ENCODE data around the gene AFG1L. TPM values are rescaled to one million over a fixed set of nuclear protein-coding genes. Genes with fewer than 3 reads are reported as not detected.

AFG1L gene
- total RNA-seq, 1 donor from 2014 or later = 9.4 TPM

DNA sequence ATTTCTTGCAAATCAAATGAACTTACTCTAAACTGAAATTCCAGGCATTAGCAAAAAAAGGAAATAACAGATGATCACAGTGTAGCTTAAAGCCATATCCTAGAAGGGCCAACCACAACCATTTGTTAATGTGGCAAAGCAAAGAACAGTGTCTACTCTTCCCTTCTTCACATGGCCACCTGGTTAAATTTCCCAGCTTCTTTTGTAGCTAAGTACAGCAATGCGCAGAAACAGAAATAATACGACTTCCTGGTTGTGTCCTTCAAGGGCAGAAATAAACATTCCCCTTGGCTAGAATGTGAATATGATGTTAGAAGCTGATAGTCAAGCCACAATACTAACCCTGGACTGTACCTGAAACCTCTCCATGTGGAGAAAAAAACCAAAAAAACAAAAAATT is 43.6 kb upstream of the AFG1L start:
- no peaks in the 10 kb centered on the region for H3K9me3 Mint-ChIP-seq (ENCODE audit: unreplicated experiment)
- TF ChIP-seq, protein P1, sequence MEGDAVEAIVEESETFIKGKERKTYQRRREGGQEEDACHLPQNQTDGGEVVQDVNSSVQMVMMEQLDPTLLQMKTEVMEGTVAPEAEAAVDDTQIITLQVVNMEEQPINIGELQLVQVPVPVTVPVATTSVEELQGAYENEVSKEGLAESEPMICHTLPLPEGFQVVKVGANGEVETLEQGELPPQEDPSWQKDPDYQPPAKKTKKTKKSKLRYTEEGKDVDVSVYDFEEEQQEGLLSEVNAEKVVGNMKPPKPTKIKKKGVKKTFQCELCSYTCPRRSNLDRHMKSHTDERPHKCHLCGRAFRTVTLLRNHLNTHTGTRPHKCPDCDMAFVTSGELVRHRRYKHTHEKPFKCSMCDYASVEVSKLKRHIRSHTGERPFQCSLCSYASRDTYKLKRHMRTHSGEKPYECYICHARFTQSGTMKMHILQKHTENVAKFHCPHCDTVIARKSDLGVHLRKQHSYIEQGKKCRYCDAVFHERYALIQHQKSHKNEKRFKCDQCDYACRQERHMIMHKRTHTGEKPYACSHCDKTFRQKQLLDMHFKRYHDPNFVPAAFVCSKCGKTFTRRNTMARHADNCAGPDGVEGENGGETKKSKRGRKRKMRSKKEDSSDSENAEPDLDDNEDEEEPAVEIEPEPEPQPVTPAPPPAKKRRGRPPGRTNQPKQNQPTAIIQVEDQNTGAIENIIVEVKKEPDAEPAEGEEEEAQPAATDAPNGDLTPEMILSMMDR (IDR thresholded peaks at IDR 0.05; ENCODE audit: partially characterized antibody, unreplicated experiment) = no peak
- H3K4me1 Mint-ChIP-seq (ENCODE audit: low read depth, unreplicated experiment) = no peaks in the 10 kb centered on the region
- no peak for DNase-seq
- H3K36me3 Mint-ChIP-seq (ENCODE audit: unreplicated experiment) = no peaks in the 10 kb centered on the region
- no peak overlapping the region for H3K4me3 Mint-ChIP-seq (ENCODE audit: unreplicated experiment)
- H3K27ac Mint-ChIP-seq (ENCODE audit: unreplicated experiment) = no peak overlapping the region
- no peaks in the 10 kb centered on the region for H3K27me3 Mint-ChIP-seq (ENCODE audit: unreplicated experiment)

DNA sequence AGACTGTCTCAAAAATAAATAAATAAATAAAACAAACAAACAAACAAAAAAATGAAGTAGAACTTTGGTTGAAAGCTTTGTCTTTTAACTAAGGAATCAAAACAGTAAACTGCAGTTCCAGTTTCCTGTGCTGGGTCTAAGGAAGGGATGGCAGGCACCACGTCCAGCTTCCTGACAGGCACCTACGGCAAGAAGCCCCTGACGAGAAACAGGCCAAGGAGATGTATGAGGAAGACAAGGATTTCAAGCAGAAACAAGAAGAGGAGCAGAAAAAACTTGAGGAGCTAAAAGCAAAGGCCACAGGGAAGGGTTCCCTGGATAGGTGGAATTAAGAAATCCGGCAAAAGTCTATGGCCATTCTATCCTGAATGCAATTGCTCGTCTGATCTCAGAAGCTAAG is 42.8 kb upstream of the AFG1L start:
- Mint-ChIP-seq H3K9me3 (ENCODE audit: unreplicated experiment) (no peaks in the 10 kb centered on the region), H3K27ac (ENCODE audit: unreplicated experiment) (no peak overlapping the region), H3K4me3 (ENCODE audit: unreplicated experiment) (no peak overlapping the region), H3K36me3 (ENCODE audit: unreplicated experiment) (no peaks in the 10 kb centered on the region), H3K27me3 (ENCODE audit: unreplicated experiment) (no peaks in the 10 kb centered on the region), H3K4me1 (ENCODE audit: low read depth, unreplicated experiment) (peaks cover 1% of the 10 kb centered on the region)
- DNase-seq = no peak
- TF ChIP-seq, protein P1 (IDR thresholded peaks at IDR 0.05; ENCODE audit: partially characterized antibody, unreplicated experiment) = no peak

DNA sequence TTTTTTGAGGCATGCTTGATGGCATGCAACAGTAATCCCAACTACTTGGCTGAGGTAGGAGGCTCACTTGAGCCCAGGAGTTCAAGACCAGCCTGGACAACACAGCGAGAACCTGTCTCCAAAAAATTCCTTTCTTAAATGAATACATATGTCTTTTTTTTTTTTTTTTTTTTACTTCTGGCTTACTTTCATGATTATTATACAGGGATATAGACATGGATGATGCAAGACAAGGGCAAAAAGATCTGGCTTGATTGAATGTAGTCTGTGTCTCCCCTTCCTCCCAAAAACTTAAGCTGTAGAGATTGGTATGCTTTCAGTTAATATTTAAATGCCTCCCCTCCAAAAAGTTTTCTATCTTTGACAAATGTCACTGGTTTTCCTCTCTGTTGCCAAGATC is 41.6 kb upstream of the AFG1L start:
- H3K4me1 Mint-ChIP-seq (ENCODE audit: low read depth, unreplicated experiment) = peaks cover 1% of the 10 kb centered on the region
- H3K27ac Mint-ChIP-seq (ENCODE audit: unreplicated experiment) = no peak overlapping the region
- TF ChIP-seq, protein P1 (IDR thresholded peaks at IDR 0.05; ENCODE audit: partially characterized antibody, unreplicated experiment) = no peak

DNA sequence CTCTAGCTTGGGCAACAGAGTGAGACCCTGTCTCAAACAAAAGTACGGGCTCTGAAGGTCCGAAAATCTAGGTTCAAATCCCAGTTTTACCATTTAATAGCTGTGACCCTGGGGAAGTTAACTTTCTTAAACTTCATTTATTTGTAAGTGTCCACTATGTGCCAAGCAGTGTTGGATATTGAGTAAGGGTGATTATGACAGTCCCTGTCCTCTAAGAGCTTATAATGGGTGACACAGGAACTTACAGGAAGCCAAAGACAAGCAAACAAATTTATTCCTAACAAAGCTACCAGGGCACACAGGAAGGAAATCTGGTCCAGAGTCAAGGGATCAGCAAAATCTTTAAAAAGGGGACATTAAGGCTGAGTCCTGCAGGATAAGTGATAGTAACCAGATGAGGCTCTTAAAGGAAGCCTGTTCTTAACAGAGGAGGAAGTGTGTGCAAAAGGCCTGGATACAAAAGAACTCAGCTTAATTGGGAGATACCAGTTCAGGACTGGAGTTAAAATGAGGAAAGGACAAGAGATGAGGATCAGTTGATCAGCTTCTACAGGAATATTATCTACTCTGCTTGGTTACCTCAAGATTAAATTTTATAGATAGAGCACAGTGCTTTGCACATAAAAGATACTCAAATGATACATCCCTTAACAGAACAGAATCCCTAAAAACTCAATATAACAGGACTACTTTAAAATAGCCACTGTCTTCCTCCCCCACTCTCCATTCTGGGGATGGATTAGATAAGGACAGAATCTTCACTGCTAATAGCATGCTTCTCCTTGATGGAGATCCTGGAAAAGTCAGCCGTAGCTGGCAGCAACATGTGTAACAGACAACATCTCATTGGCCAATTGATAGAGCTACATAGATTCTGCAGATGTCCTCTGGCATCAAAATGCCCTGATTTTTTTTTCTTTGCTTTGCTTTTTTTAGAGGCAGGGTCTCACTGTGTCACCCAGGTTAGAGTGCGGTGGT is 40.1 kb upstream of the AFG1L start:
- Mint-ChIP-seq H3K36me3 (ENCODE audit: unreplicated experiment) (no peaks in the 10 kb centered on the region), H3K4me3 (ENCODE audit: unreplicated experiment) (no peak overlapping the region), H3K4me1 (ENCODE audit: low read depth, unreplicated experiment) (peaks cover 1% of the 10 kb centered on the region), H3K27ac (ENCODE audit: unreplicated experiment) (no peak overlapping the region), H3K9me3 (ENCODE audit: unreplicated experiment) (no peaks in the 10 kb centered on the region), H3K27me3 (ENCODE audit: unreplicated experiment) (no peaks in the 10 kb centered on the region)
- TF ChIP-seq, protein P1 (IDR thresholded peaks at IDR 0.05; ENCODE audit: partially characterized antibody, unreplicated experiment) = no peak
- DNase-seq = no peak

More for the DNA sequence above, 41.6 kb upstream of the AFG1L start:
- H3K4me3 Mint-ChIP-seq (ENCODE audit: unreplicated experiment) = no peak overlapping the region
- no peaks in the 10 kb centered on the region for H3K27me3 Mint-ChIP-seq (ENCODE audit: unreplicated experiment)
- H3K36me3 Mint-ChIP-seq (ENCODE audit: unreplicated experiment) = no peaks in the 10 kb centered on the region
- H3K9me3 Mint-ChIP-seq (ENCODE audit: unreplicated experiment) = no peaks in the 10 kb centered on the region
- no peak for DNase-seq

Measured in glutamatergic neuron (in vitro differentiated cells).